Muscle layer of duodenum (tissue), 2 donors: ENCODE results near the gene NUDT3.
"Not testable (repeated sequence)": the region's sequence is repeated elsewhere in the genome, so short reads cannot be mapped to it uniquely, and the experiment has no call there.

Source experiments
- H3K27ac ChIP-seq: one replicate; pipeline ENCODE4 v1.7.0; 2013; ENCODE audit warnings: mild to moderate bottlenecking, low read length
- H3K27me3 ChIP-seq: one replicate; pipeline ENCODE4 v1.7.0; 2013; ENCODE audit warnings: low read depth, mild to moderate bottlenecking, control low read depth, low read length
- H3K36me3 ChIP-seq, 2 donors: one replicate each; pipeline ENCODE4 v1.7.0; 2013; ENCODE audit warnings: low read length in 2 of 2, control low read depth in 1 of 2, mild to moderate bottlenecking in 1 of 2; ENCODE audit not compliant: insufficient read depth in 2 of 2, control insufficient read depth in 1 of 2
- H3K4me1 ChIP-seq, 2 donors: one replicate each; pipeline ENCODE4 v1.7.0; 2013; ENCODE audit warnings: low read length in 2 of 2, mild to moderate bottlenecking in 2 of 2, control low read depth in 1 of 2, moderate library complexity in 1 of 2; ENCODE audit not compliant: insufficient read depth in 2 of 2, control insufficient read depth in 1 of 2
- H3K4me3 ChIP-seq, 2 donors: one replicate each; pipeline ENCODE4 v1.7.0; 2013; ENCODE audit warnings: low read length in 2 of 2, low read depth in 1 of 2, mild to moderate bottlenecking in 1 of 2
- H3K9me3 ChIP-seq, 2 donors: one replicate each; pipeline ENCODE4 v1.7.0; 2013; ENCODE audit warnings: low read length in 2 of 2, control low read depth in 1 of 2, mild to moderate bottlenecking in 1 of 2; ENCODE audit not compliant: control insufficient read depth in 1 of 2
- donor health status: healthy.

The NUDT3 gene

GRCh38 chr6:34423254-34423653 is 30.8 kb upstream of the NUDT3 start:
- peaks cover 44 to 56% of the 10 kb centered on the region in 2 donors for H3K36me3 ChIP-seq
- H3K27ac ChIP-seq: no peak overlapping the region
- no peak overlapping the region for H3K4me3 ChIP-seq
- no peaks in the 10 kb centered on the region for H3K9me3 ChIP-seq
- H3K27me3 ChIP-seq: no peaks in the 10 kb centered on the region
- H3K4me1 ChIP-seq: peaks cover 10 to 19% of the 10 kb centered on the region in 2 donors

- Histone ChIP-seq H3K36me3 (peaks cover 51 to 59% of the 10 kb centered on the region in 2 donors), H3K4me3 (no peak overlapping the region), H3K27ac (no peak overlapping the region), H3K4me1 (peaks cover 0 to 9% of the 10 kb centered on the region in 2 donors), H3K9me3 (no peaks in the 10 kb centered on the region), H3K27me3 (no peaks in the 10 kb centered on the region)
Measured at GRCh38 chr6:34418367-34418766, 25.9 kb upstream of the NUDT3 start.

GRCh38 chr6:34416877-34417371 is 24.5 kb upstream of the NUDT3 start:
- Histone ChIP-seq H3K9me3 (no peaks in the 10 kb centered on the region), H3K4me3 (no peak overlapping the region), H3K27me3 (no peaks in the 10 kb centered on the region), H3K4me1 (peaks cover 0 to 6% of the 10 kb centered on the region in 2 donors), H3K36me3 (peaks cover 39 to 45% of the 10 kb centered on the region in 2 donors), H3K27ac (no peak overlapping the region)

GRCh38 chr6:34414999-34415858 is 22.8 kb upstream of the NUDT3 start:
- Histone ChIP-seq H3K36me3 (peaks cover 29 to 30% of the 10 kb centered on the region in 2 donors), H3K27ac (peak overlapping the region; percentile 36), H3K4me1 (peaks cover 0 to 6% of the 10 kb centered on the region in 2 donors), H3K27me3 (no peaks in the 10 kb centered on the region), H3K9me3 (no peaks in the 10 kb centered on the region), H3K4me3 (no peak overlapping the region)

GRCh38 chr6:34412643-34413214 is 20.3 kb upstream of the NUDT3 start:
- Histone ChIP-seq H3K4me1 (peaks cover 0 to 6% of the 10 kb centered on the region in 2 donors), H3K4me3 (no peak overlapping the region), H3K27ac (no peak overlapping the region), H3K9me3 (no peaks in the 10 kb centered on the region), H3K27me3 (no peaks in the 10 kb centered on the region), H3K36me3 (peaks cover 10 to 14% of the 10 kb centered on the region in 2 donors)

- Histone ChIP-seq H3K36me3 (peaks cover 3 to 7% of the 10 kb centered on the region in 2 donors), H3K27ac (no peak overlapping the region), H3K4me3 (no peak overlapping the region), H3K9me3 (no peaks in the 10 kb centered on the region), H3K4me1 (peaks cover 0 to 6% of the 10 kb centered on the region in 2 donors), H3K27me3 (no peaks in the 10 kb centered on the region)
Measured at GRCh38 chr6:34412016-34412415, 19.5 kb upstream of the NUDT3 start.

GRCh38 chr6:34407915-34408314 is 15.4 kb upstream of the NUDT3 start:
- not testable (repeated sequence) for H3K27me3 ChIP-seq, H3K9me3 ChIP-seq, H3K4me3 ChIP-seq, H3K27ac ChIP-seq, H3K36me3 ChIP-seq, H3K4me1 ChIP-seq

GRCh38 chr6:34396518-34396917 is 4.0 kb upstream of the NUDT3 start:
- no peak overlapping the region for H3K27ac ChIP-seq
- H3K4me3 ChIP-seq: no peak overlapping the region
- peaks cover 0 to 4% of the 10 kb centered on the region in 2 donors for H3K4me1 ChIP-seq
- H3K36me3 ChIP-seq: peaks cover 0 to 4% of the 10 kb centered on the region in 2 donors
- H3K9me3 ChIP-seq: peaks cover 0 to 4% of the 10 kb centered on the region in 2 donors
- no peaks in the 10 kb centered on the region for H3K27me3 ChIP-seq

GRCh38 chr6:34393966-34394305 is 1.5 kb upstream of the NUDT3 start:
- Histone ChIP-seq H3K36me3 (peaks cover 0 to 4% of the 10 kb centered on the region in 2 donors), H3K27me3 (no peaks in the 10 kb centered on the region), H3K9me3 (peaks cover 0 to 4% of the 10 kb centered on the region in 2 donors), H3K4me1 (peaks cover 0 to 4% of the 10 kb centered on the region in 2 donors), H3K27ac (no peak overlapping the region), H3K4me3 (no peak overlapping the region)

GRCh38 chr6:34393191-34393965 is 909 bp upstream of the NUDT3 start:
- H3K36me3 ChIP-seq: peaks cover 0 to 4% of the 10 kb centered on the region in 2 donors
- H3K9me3 ChIP-seq: peaks cover 0 to 4% of the 10 kb centered on the region in 2 donors
- peaks cover 0 to 4% of the 10 kb centered on the region in 2 donors for H3K4me1 ChIP-seq
- peak overlapping the region; percentile 76 to 97 for H3K4me3 ChIP-seq
- peak overlapping the region; percentile 67 for H3K27ac ChIP-seq
- no peaks in the 10 kb centered on the region for H3K27me3 ChIP-seq
